ENCODE data around the gene PLCB1. TPM values are rescaled to one million over a fixed set of nuclear protein-coding genes. Genes with fewer than 3 reads are reported as not detected.

Gene PLCB1
- 4.9 and 7.0 TPM in 2 replicates for total RNA-seq

GRCh38 chr20:8131598-8132483, at the start of gene PLCB1:
TSS of gene PLCB1 (plus strand) at chr20:8132266. CDS start at chr20:8132652, 386 bp downstream.

Other genes with a start within 250 kb of the PLCB1 start
- gene HAO1, start 191.8 kb upstream of the PLCB1 start, total RNA-seq, result not detected in 2 replicates
- 17.1 and 25.3 TPM in 2 replicates for gene TMX4, start 112.5 kb upstream of the PLCB1 start, total RNA-seq